LNCAP (cell line): ENCODE data around the gene GAREM2.

Experiments used
- TF ChIP-seq, protein P1 (sequence below): fragments of 450-650 bp; IDR thresholded peaks from 2 replicates; pipeline ENCODE4 v1.5.1; 2017; ENCODE audit warnings: mild to moderate bottlenecking

The GAREM2 gene

GRCh38 chr2:26178246-26178645, 5.4 kb downstream of the GAREM2 start:
- TF ChIP-seq, protein P1, sequence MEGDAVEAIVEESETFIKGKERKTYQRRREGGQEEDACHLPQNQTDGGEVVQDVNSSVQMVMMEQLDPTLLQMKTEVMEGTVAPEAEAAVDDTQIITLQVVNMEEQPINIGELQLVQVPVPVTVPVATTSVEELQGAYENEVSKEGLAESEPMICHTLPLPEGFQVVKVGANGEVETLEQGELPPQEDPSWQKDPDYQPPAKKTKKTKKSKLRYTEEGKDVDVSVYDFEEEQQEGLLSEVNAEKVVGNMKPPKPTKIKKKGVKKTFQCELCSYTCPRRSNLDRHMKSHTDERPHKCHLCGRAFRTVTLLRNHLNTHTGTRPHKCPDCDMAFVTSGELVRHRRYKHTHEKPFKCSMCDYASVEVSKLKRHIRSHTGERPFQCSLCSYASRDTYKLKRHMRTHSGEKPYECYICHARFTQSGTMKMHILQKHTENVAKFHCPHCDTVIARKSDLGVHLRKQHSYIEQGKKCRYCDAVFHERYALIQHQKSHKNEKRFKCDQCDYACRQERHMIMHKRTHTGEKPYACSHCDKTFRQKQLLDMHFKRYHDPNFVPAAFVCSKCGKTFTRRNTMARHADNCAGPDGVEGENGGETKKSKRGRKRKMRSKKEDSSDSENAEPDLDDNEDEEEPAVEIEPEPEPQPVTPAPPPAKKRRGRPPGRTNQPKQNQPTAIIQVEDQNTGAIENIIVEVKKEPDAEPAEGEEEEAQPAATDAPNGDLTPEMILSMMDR = no peak

GRCh38 chr2:26178746-26179436, 6.0 kb downstream of the GAREM2 start:
- TF ChIP-seq, protein P1 = no peak

DNA sequence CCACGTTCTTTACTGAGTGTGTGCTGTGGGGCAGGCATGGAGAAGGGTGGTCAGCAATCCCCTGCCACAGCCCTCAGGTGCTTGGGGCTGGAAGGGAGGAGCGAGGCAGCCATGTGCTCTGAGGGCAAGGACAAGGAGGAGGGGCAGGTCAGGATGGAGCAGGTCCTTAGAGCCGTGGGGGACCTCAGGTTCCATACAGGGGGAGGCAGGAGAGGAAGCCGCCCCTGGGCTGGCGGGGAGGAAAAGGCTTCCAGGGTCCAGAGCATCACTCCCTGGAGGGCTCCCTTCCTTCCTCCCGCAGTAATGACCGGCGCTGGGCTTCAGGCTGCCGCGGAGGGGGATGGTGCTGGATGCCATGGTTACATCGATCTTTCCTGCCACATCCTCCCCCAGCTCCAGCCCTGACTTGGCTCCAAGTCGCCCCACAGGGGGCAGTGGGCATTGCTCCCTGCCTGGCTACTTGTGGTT, 6.6 kb downstream of the GAREM2 start:
- TF ChIP-seq, protein P1 = no peak

- TF ChIP-seq, protein P1 = no peak
Measured at GRCh38 chr2:26182441-26182840, 9.6 kb downstream of the GAREM2 start.

GRCh38 chr2:26182887-26183630, 10.2 kb downstream of the GAREM2 start:
- TF ChIP-seq, protein P1 = no peak

DNA sequence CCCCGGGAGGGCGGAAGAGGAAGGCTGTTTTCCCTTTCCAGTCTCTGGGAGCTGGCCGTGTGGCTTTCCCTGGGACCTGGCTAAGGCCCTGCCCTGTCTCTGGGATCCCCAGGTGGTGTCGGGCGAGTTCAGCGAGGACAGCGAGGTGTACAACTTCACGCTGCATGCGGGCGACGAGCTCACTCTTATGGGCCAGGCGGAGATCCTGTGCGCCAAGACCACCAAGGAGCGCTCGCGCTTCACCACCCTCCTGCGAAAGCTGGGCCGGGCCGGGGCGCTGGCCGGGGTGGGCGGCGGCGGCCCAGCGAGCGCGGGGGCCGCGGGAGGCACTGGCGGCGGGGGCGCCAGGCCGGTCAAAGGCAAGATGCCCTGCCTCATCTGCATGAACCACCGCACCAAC, 11.2 kb downstream of the GAREM2 start:
- TF ChIP-seq, protein P1 = no peak

DNA sequence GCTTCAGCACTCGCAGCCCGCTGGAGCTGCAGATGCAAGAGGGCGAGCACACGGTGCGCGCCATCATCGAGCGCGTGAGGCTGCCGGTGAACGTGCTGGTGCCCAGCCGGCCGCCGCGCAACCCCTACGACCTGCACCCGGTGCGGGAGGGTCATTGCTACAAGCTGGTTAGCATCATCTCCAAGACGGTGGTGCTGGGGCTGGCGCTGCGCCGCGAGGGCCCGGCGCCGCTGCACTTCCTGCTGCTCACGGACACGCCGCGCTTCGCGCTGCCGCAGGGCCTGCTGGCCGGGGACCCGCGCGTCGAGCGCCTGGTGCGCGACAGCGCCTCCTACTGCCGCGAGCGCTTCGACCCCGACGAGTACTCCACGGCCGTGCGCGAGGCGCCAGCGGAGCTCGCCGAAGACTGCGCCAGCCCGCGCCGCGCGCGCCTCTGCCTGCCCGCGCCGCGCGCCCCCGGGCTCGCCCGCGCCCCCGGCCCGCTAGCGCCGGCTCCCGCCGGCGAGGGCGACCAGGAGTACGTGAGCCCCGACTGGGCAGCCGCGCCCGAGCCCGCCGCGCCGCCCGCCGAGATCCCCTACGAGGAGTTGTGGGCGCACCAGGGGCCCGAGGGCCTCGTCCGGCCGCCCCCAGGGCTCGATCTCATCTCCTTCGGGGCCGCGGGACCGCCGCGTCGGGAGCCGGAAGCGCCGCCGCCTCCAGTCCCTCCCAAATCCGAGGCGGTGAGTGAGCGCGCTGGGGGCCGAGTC, 11.8 kb downstream of the GAREM2 start:
- TF ChIP-seq, protein P1 = no peak
